Heart left ventricle (tissue), 16 donors: Measurements from ENCODE around the gene CEP63. TPM values are rescaled to one million over a fixed set of nuclear protein-coding genes. Genes with fewer than 3 reads are reported as not detected.

Experiments
- ATAC-seq, 4 donors: fragments of 200-7000 bp; cut with Tn5 transposase; one replicate each; pipeline ENCODE4 v1.9.1; 2020 to 2022; ENCODE audit warnings: moderate library complexity in 4 of 4, mild to moderate bottlenecking in 3 of 4, moderate number of reproducible peaks in 1 of 4
- DNase-seq, 5 donors: peaks; one replicate each; pipeline ENCODE4 v3.0.0-alpha.2; 2020
- H3K27ac ChIP-seq, 12 donors: fragments of 200-600 bp; sonication (generic) in 4 of 12; one replicate each; pipeline versions ENCODE4 v1.5.0 to v1.8.0; 2016 to 2022; ENCODE audit warnings: mild to moderate bottlenecking in 2 of 12
- H3K27me3 ChIP-seq, 9 donors: fragments of 200-600 bp; sonication (generic) in 2 of 9; one replicate each; pipeline versions ENCODE4 v1.5.1 to v1.8.0; 2016 to 2022; ENCODE audit warnings: mild to moderate bottlenecking in 3 of 9
- H3K36me3 ChIP-seq, 9 donors: fragments of 200-600 bp; sonication (generic) in 2 of 9; one replicate each; pipeline versions ENCODE4 v1.5.0 to v1.8.0; 2018 to 2022; ENCODE audit warnings: mild to moderate bottlenecking in 2 of 9
- H3K4me1 ChIP-seq, 12 donors: fragments of 200-600 bp; sonication (generic) in 4 of 12; one replicate each; pipeline versions ENCODE4 v1.5.0 to v1.8.0; 2016 to 2022; ENCODE audit warnings: mild to moderate bottlenecking in 3 of 12
- H3K4me3 ChIP-seq, 12 donors: fragments of 200-600 bp; sonication (generic) in 4 of 12; one replicate each; pipeline versions ENCODE4 v1.5.0 to v1.8.0; 2017 to 2022; ENCODE audit warnings: mild to moderate bottlenecking in 9 of 12, moderate library complexity in 4 of 12
- H3K9me3 ChIP-seq, 12 donors: fragments of 200-600 bp; sonication (generic) in 4 of 12; one replicate each; pipeline versions ENCODE4 v1.5.0 to v1.8.0; 2016 to 2022; ENCODE audit warnings: mild to moderate bottlenecking in 1 of 12
- POLR2A ChIP-seq, 2 donors: fragments of 450-650 bp; IDR thresholded peaks; one replicate each; pipeline ENCODE4 v1.6.1; 2017; ENCODE audit warnings: antibody characterized with exemption in 2 of 2, mild to moderate bottlenecking in 2 of 2, moderate library complexity in 2 of 2
- WGBS, 4 donors: extraction: QIAGEN DNeasy Blood & Tissue Kit in 2 of 4; methylation state at CpG; one replicate each; pipeline versions ENCODE4 v1.1.5 to v1.1.7; 2013 to 2018; 5-methylcytosine and 5-hydroxymethylcytosine counted together
- intact Hi-C, 10 donors: fragments of 100-400 bp; cut with DNase I; formaldehyde crosslinking; loops; one replicate each; pipeline versions ENCODE4 v1.11.1 to v1.14.2; 2022
- polyA plus RNA-seq, 2 donors: library from polyadenylated mRNA; stranded (reverse); fragments of 200-250 nt; gene quantifications; one replicate each; pipeline ENCODE4 v1.2.3, GENCODE V29; 2013
- total RNA-seq, 9 donors: library from RNA; depleted of rRNA in 2 of 9; stranded (reverse); fragments of >200 nt in 2 of 9; fragmentation: NEBNext Ultra II Directional in 3 of 9; extraction: Animal tissue kit (Norgen Biotek cat#: 25700) in 3 of 9; gene quantifications; one replicate each; pipeline versions ENCODE4 v1.1.0 to v1.2.4, GENCODE V29; 2016 to 2023
- TF ChIP-seq, protein P1 (sequence below), 12 donors: fragments of 200-600 bp; sonication (generic) in 4 of 12; IDR thresholded peaks; one replicate each; pipeline versions ENCODE4 v1.5.0 to v1.8.0; 2018 to 2022; ENCODE audit warnings: antibody characterized with exemption in 12 of 12, mild to moderate bottlenecking in 5 of 12
- donor health status: ischemic (EF 13 %, LVEDD 7.1; RV severe dilation, severe dysfunction).
- donor health status: healthy with polysubstance abuse.
- donor health status: DM: no; HTN: yes; CAD: no.
- donor health status: DM: no; HTN: no; CAD: no.
- donor health status: ischemic (EF 25% LVEDD 6.9; RV normal size, moderate dysfunction).
- donor health status: ischemic (EF 25% LVEDD 5.7; RV mildly dilated, moderate dysfunction).
- donor health status: healthy.
- donor health status: DM: yes; HTN: yes; CAD: no.
- donor health status: ischemic (EF 35%, LVEDD 5.7; RV mildly dilated, moderate dysfunction).
- donor health status: nonischemic (EF 11% LVEDD 7.7; RV severe dilation, severe dysfunction).
- donor health status: DM: yes; HTN: yes; CAD: no.
- donor health status: PGD.
- donor health status: ischemic (EF 29% LVEDD 5.4; RV normal size, mild dysfunction).
- donor health status: nonischemic (EF 23%, LVEDD 6.1; RV moderate dilation, normal function).

Gene CEP63
- total and polyA plus RNA-seq, 11 donors: 19.1 to 35.3 (median 29.5) TPM

DNA sequence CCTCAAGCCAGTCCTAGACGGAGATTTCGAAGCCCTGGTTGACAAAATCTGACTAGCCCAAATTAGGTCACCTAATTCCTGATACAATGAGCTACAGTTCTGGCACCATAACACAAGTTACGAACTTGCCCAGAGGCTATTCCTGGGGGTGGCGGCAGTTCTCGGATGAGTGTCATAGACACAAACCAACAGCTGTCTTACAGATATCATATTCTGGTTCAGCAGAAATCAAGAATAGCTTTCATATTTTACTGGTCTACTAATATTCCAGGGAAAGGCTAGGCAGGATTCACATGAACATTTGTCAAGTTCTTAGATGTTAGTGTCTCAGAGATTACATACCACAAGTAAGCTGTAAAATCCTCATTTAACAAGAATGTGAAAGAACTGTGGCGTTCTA, 8.9 kb upstream of the CEP63 start:
- peak in 4 of 5 donors; percentile 67 to 78 (median 73) for DNase-seq
- H3K27ac ChIP-seq: peak overlapping the region; percentile 21 to 73 (median 57)
- H3K9me3 ChIP-seq: no peaks in the 10 kb centered on the region
- intact Hi-C loops: loop anchor here in 7 of 10 donors (2.0 to 10.0 kb wide), 5 partner anchors 100 to 265 kb away; no protein-coding TSS in a partner anchor
- TF ChIP-seq, protein P1, sequence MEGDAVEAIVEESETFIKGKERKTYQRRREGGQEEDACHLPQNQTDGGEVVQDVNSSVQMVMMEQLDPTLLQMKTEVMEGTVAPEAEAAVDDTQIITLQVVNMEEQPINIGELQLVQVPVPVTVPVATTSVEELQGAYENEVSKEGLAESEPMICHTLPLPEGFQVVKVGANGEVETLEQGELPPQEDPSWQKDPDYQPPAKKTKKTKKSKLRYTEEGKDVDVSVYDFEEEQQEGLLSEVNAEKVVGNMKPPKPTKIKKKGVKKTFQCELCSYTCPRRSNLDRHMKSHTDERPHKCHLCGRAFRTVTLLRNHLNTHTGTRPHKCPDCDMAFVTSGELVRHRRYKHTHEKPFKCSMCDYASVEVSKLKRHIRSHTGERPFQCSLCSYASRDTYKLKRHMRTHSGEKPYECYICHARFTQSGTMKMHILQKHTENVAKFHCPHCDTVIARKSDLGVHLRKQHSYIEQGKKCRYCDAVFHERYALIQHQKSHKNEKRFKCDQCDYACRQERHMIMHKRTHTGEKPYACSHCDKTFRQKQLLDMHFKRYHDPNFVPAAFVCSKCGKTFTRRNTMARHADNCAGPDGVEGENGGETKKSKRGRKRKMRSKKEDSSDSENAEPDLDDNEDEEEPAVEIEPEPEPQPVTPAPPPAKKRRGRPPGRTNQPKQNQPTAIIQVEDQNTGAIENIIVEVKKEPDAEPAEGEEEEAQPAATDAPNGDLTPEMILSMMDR (IDR thresholded peaks at IDR 0.05): no peak
- no peak for TF ChIP-seq POLR2A (IDR thresholded peaks at IDR 0.05)
- no peaks in the 10 kb centered on the region for H3K27me3 ChIP-seq
- H3K4me1 ChIP-seq: peaks cover 0 to 36% (median 9%) of the 10 kb centered on the region in 12 donors
- 42 to 61% (median 49%) methylated on average over 6 of the region's 6 CpGs for WGBS, 4 donors
- H3K4me3 ChIP-seq: no peak overlapping the region
- peaks cover 0 to 62% (median 47%) of the 10 kb centered on the region in 9 donors for H3K36me3 ChIP-seq
- peak; percentile 85 to 93 (median 86) for ATAC-seq

DNA sequence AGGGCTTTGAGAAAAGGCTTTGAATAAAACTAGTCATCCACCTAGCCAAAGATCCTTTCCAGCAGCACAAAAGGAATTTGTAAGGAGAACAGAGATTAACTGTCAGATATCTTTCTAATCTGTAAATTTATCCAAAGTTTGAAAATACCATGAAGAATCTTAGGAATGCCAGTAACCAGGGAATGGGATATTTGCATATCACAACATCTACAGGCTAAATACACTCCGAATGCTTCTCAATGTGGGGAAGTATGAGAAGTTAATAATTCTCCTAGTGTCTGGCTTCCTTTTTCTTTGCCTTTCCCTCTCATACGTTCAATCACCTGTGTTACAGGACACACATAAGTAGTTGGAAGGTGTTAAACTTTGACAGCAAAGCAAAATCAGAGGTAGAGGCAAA, 7.9 kb upstream of the CEP63 start:
- Histone ChIP-seq H3K4me3 (no peak overlapping the region), H3K36me3 (peaks cover 0 to 69% (median 56%) of the 10 kb centered on the region in 9 donors), H3K9me3 (no peaks in the 10 kb centered on the region), H3K27ac (peak overlapping the region in 6 of 12 donors; percentile 45 to 73 (median 68)), H3K4me1 (peaks cover 0 to 39% (median 11%) of the 10 kb centered on the region in 12 donors), H3K27me3 (no peaks in the 10 kb centered on the region)
- DNase-seq: no peak
- intact Hi-C loops: loop anchor here in 7 of 10 donors (2.0 to 10.0 kb wide), 5 partner anchors 101 to 266 kb away; no protein-coding TSS in a partner anchor
- no peak for TF ChIP-seq POLR2A (IDR thresholded peaks at IDR 0.05)
- TF ChIP-seq, protein P1 (IDR thresholded peaks at IDR 0.05): no peak
- ATAC-seq: no peak
- 75 to 89% (median 82%) methylated on average over 2 of the region's 2 CpGs for WGBS, 4 donors

DNA sequence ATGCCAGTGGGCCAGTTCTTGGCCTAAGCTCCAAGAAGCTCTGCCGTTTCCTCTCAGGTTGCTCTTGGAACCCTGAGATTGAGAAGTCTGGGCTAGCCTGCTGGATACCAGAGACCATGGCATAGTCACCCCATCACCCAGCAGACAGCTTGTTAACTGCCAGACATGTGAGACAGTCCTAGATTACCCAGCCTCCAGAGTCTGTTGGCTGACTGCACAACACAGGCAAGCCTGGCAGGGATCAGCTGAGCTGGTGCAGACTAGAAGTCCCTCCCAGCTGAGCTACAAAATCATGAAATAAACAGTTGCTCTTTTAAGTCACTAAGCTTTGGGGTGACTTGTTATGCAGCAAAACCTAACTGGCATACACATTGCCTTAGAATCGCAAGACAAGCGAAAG, 5.3 kb upstream of the CEP63 start:
- Histone ChIP-seq H3K9me3 (no peaks in the 10 kb centered on the region), H3K36me3 (peaks cover 0 to 69% (median 57%) of the 10 kb centered on the region in 9 donors), H3K4me1 (peaks cover 5 to 53% (median 29%) of the 10 kb centered on the region in 12 donors), H3K27ac (peak overlapping the region in 3 of 12 donors; percentile 6 to 41 (median 33)), H3K27me3 (no peaks in the 10 kb centered on the region), H3K4me3 (no peak overlapping the region)
- ATAC-seq: peak in 2 of 4 donors; percentile 35 to 56
- peak in 1 of 5 donors; percentile 44 for DNase-seq
- intact Hi-C loops: loop anchor here in 4 of 10 donors (5.0 to 10.0 kb wide), 4 partner anchors 266 to 666 kb away; no protein-coding TSS in a partner anchor
- TF ChIP-seq, protein P1 (IDR thresholded peaks at IDR 0.05): no peak
- no peak for TF ChIP-seq POLR2A (IDR thresholded peaks at IDR 0.05)
- WGBS, 4 donors: 84 to 88% (median 86%) methylated on average over 3 of the region's 3 CpGs

DNA sequence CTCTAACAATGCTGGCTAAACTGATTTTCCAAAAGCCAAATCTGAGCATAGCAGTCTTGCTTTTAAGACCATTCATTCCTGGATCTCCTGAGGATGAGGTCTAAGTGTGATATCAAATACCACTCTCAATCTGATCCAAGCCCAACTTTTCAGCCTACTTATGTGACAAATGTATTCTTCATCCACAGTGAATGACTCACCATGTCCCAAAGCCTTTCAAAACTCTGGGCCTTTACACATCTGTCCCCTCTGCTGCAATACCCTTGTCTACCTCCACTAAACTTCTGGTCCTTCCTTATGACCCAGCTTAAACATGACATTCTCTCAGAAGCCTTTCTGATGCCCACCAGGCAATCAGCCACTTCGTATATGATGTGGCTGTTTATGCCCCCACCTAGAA, 4.7 kb upstream of the CEP63 start:
- no peak for DNase-seq
- 74 to 91% (median 81%) methylated on average over 1 of the region's 1 CpG for WGBS, 4 donors
- Histone ChIP-seq H3K9me3 (no peaks in the 10 kb centered on the region), H3K4me3 (no peak overlapping the region), H3K36me3 (peaks cover 0 to 63% (median 56%) of the 10 kb centered on the region in 9 donors), H3K27ac (peak overlapping the region in 1 of 12 donors; percentile 33), H3K27me3 (no peaks in the 10 kb centered on the region), H3K4me1 (peaks cover 5 to 50% (median 29%) of the 10 kb centered on the region in 12 donors)
- no peak for ATAC-seq
- intact Hi-C loops: loop anchor here in 4 of 10 donors (5.0 to 10.0 kb wide), 4 partner anchors 266 to 666 kb away; no protein-coding TSS in a partner anchor
- TF ChIP-seq, protein P1 (IDR thresholded peaks at IDR 0.05): no peak
- no peak for TF ChIP-seq POLR2A (IDR thresholded peaks at IDR 0.05)
